Islet of Langerhans (tissue), 1 donor: Measurements from ENCODE around the gene COQ9.
"Not testable (repeated sequence)": the region's sequence is repeated elsewhere in the genome, so short reads cannot be mapped to it uniquely, and the experiment has no call there.

Source experiments
- FAIRE-seq: peaks from one replicate; lab custom pipeline; 2011; peaks lifted over from hg19 to GRCh38; lab: Jason Lieb, UNC

Gene COQ9

DNA sequence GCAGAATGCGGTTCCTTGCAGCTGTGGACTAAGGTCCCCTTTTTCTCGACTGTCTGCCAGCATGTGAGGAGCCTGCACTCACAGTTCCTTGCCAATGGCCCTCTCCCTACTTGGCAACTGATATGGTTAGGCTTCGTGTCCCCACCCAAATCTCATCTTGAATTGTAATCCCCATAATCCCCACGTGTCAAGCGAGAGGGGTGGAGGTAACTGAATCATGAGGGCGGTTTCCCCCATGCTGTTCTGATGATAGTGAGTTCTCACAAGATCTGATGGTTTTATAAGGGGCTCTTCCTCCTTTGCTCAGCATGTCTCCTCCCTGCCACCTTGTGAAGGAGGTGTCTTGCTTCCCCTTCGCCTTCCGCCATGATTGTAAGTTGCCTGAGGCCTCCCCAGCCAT is 20.0 kb upstream of the COQ9 start:
- no peak for FAIRE-seq

GRCh38 chr16:57427824-57428223 is 19.5 kb upstream of the COQ9 start:
- no peak for FAIRE-seq

DNA sequence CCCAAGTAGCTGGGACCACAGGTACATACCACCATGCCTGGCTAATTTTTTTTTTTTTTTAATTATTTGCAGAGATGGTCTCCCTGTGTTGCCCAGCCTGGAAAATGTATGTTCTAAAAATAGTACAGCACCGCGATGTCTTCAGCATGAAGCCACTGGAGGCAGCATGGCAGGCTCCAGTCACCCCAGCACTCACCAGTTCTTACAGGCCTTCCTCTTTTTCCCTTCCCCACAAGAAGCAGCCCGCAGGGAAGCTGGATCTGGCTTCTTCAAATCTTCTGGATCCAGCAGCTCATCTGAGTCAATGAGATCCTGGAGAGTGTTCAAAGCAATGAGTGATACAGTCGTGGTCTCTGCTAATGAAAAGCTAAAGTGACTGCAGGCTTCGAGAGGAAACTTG is 16.3 kb upstream of the COQ9 start:
- no peak for FAIRE-seq

DNA sequence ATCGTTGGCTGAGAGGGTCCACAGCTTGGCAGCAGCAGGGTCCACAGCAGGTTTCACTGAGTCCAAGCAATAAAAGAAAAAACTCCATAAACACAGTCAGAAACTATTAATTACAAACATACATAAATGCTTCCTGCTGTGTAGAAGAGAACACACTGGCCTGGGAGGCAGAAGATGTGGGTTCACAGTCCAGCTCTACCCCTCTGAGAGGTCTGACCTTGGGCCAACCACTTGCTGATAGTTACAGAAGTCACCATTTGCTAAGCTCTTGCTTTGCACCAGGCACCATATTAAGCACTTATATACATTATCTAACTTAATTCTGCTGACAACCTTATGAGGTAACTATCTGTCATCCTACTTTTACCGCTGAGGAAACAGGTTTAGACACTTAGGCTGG is 14.8 kb upstream of the COQ9 start:
- no peak for FAIRE-seq

DNA sequence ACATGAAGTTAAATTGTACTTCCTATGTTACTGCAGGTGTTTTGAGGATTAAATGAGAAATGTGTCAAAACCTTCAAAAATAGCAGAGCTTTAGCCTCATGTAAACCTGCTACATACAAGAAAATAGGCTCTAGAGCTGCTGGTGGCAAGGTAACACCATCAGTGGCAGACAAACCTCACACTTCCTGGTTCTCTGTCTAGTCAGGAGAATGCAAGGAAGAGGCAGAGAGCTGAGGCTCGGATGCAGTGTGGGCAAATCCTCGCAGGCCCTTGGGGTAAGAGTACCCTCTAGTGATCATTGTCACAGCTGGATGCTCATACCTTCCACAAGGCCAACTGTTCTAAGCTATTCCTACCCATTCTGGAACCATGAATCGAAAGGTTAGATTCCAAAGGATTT is 14.3 kb upstream of the COQ9 start:
- FAIRE-seq, result no peak

- FAIRE-seq, result no peak
Observed at GRCh38 chr16:57434003-57434402, 13.3 kb upstream of the COQ9 start.

GRCh38 chr16:57435838-57436237 is 11.4 kb upstream of the COQ9 start:
- FAIRE-seq, result no peak

DNA sequence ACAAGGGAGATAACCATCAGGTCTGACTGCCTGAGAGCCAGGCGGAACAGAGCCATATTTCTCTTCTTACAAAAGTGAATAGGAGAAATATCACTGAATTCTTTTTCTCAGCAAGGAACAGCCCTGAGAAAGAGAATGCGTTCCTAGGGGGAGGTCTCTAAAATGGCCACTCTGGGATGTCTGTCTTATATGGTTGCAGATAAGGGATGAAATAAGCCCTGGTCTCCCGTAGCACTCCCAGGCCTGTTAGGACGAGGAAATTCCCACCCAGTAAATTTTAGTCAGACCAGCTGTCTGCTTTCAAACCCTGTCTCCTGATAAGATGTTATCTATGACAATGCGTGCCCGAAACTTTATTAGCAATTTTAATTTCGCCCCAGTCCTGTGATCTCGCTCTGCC is 7.3 kb upstream of the COQ9 start:
- not testable (repeated sequence) for FAIRE-seq

DNA sequence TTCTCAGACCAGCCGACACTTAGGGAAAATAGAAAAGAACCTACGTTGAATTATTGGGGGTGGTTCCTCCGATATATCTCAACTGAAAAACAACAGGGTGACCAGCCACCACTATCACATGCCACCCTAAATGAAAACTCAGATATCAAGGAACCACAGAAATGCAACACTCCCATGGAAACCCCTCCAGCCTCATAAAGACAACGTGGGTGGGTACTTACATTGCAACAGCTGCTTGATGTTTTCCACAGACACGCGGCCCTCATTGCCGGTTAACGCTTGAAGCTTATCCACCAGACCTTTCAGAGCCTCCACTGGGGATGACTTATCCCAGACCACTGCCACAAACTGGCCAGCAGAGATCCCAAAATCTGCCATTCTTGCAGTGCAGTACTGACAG is 6.7 kb upstream of the COQ9 start:
- FAIRE-seq, result not testable (repeated sequence)

DNA sequence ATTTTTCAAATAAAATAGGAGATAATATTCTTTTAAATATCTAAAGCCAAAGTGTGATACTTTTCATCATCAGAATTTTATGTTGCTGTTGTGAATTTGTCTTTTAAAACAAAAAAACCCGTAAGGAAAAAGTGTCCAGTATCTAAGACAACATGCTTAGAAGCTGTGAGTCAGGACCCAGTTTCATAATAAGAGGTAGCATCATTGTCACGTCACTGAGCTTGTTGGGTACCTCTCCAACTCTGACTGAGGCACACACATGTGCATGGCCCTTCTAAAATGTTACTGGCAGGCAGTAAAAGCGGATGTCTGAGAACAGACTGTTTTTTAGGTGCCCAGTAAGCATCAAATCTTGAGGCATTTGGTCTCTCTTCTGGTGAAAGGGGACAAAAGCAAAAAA is 2.6 kb upstream of the COQ9 start:
- FAIRE-seq, result no peak

GRCh38 chr16:57445510-57445909 is 1.8 kb upstream of the COQ9 start:
- no peak for FAIRE-seq

- FAIRE-seq, result no peak
Observed at GRCh38 chr16:57446531-57447185, 621 bp upstream of the COQ9 start.

DNA sequence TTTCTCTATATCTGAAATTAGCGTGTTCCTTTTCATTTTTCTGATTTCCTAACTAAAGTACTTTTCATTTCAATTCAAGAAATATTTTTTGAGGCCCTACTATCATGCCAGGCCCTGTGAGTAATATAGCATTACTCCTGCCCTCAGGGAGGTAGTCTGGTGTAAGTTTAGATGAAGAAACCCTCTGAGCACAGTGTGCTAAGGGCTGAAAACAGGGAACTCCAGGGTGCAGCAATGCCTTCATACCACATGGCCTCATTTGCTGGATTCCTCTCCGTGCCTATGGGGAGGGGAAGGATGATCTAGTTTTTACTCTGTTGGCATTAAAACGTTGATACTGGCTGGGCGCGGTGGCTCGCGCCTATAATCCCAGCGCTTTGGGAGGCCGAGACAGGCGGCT is 4.7 kb downstream of the COQ9 start:
- FAIRE-seq, result no peak

GRCh38 chr16:57462209-57462977 is 15.1 kb downstream of the COQ9 start, which contains the start of gene POLR2C:
TSS of gene POLR2C (plus strand) at chr16:57462679. CDS start at chr16:57462725, 46 bp downstream.
- FAIRE-seq, result no peak

GRCh38 chr16:57462978-57463362 is 15.7 kb downstream of the COQ9 start:
- no peak for FAIRE-seq

- no peak for FAIRE-seq
Observed at GRCh38 chr16:57464523-57464922, 17.2 kb downstream of the COQ9 start.

DNA sequence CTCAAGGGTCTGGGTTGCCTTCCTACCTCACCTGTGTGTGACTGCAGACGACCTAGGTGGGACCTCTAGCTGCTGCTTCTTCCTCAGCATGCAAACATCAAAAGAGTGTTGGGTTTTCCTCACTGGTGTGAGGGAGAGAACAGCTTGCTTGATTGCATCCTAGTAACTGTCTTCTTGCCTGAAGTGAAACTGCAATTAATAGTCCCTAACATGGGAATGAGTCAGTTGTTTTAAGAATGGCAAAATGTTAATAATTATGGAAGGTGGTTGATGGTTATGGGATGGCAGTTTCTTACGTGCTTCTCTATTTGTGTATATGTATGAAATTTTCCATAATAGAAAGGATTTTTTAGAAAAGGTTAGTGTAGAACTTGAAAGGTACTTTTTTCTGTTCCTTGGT is 21.1 kb downstream of the COQ9 start:
- FAIRE-seq, result no peak

- FAIRE-seq, result no peak
Observed at GRCh38 chr16:57469046-57469445, 21.8 kb downstream of the COQ9 start.

- FAIRE-seq, result no peak
Observed at GRCh38 chr16:57469917-57470470, 22.7 kb downstream of the COQ9 start.

DNA sequence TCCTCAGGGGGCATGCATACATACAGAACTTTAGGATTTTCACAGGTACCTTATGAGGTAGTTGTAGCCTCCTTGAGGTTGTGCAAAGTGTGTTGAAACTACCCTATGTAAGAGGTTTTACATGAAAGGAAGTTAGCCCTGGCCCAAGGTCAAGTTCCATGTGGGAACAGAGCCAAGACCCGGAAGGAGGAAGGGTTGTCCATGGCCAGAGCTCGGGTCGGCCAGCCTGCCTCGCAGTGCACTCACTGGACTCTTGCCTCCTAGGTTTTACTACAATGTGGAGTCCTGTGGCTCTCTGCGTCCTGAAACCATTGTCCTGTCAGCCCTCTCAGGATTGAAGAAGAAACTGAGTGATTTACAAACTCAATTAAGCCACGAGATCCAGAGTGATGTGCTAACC is 23.4 kb downstream of the COQ9 start:
- FAIRE-seq, result no peak

DNA sequence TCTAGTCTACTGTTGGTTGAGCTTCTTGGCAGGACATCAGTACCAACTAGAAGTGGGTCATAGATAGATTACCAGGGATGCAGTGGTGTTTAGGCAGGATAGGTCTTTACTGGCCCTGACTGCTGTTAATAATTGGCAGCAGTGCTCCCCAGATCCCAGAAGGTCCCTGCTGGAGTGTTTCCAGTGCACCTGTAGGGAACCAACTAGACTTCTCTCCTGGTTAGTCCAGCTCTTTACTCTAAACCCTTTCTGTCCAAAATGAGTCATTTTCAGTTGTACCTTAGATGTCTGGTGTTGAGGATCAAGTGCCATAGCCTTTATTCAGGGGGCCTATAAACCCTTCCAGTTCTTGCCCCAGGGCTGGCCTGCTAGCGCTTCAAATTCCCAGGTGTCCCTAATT is 23.9 kb downstream of the COQ9 start:
- no peak for FAIRE-seq

DNA sequence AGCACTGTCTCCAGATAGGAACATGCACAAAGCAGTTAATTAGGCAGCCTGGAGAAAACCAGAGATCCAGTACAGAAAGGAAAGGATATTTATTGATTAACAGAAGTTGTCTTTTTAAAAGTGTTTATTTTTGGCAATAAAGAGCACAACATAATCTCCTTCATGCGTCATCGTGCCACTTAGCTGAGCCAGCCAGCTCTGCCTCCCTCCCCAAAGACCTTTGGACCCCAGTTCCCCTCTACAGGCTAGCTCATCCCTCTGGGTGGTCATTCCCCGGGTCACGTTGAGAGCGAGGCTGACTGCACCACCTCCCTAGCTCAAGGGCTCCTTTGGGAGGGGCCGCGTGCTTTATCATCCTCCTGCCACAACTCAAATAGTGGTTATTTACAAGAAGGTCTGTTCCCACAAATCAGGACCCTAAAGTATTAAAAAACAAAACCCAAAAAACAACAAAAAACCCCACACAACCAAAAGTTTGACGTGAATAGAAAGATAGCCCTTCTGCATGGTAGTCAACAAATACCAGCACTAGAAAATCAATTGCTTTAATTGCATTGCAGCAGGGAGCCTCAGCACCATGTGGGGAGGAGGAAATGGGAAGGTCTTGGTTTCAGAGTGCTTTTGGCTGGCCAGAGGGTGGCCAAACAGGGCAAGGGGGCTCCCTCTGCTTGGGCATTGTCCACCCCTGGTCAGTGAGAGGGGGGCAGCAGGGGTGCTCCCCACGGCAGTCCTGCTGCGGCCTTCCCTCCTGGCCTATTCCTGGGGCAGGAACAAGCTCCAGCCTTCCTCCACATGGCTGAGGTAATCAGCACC is 24.8 kb downstream of the COQ9 start:
- no peak for FAIRE-seq

DNA sequence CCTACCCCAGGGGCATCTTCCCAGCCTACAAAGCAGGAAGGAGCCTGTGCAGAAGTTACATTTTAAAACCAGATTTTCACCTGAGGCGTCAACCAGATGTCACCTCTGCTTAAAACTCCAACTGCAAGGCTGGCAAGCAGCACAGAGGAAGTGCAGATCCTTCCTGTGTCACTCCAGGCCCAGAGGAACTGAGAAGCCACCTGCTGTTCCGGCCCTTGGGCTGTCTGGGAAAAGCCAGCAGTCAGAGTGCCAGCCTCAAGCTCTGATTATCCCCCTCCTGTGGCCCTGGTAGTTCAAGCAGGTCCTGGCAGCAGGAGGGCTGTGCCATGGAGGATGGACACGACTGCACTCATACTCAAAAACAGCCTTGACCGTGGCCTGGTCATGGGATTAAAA is 25.4 kb downstream of the COQ9 start:
- FAIRE-seq, result no peak
